ENCODE measurements around the gene IL9R. TPM values are rescaled to one million over a fixed set of nuclear protein-coding genes. Genes with fewer than 3 reads are reported as not detected.
"Not testable (repeated sequence)": the region's sequence is repeated elsewhere in the genome, so short reads cannot be mapped to it uniquely, and the experiment has no call there.

The IL9R gene
- total and polyA plus RNA-seq, 2 experiments from 2014 or later = not detected

- H3K27me3 ChIP-seq = no peaks in the 10 kb centered on the region
- no peak overlapping the region for H3K4me3 ChIP-seq
- no peak overlapping the region for H3K27ac ChIP-seq
- H3K4me1 ChIP-seq (ENCODE audit: low read depth) = no peaks in the 10 kb centered on the region
- DNase-seq (ENCODE audit: low read depth in 1 of 2, low spot score in 1 of 2) = peak in 1 of 2 donors; percentile 1
- H3K36me3 ChIP-seq = no peaks in the 10 kb centered on the region
- H3K9me3 ChIP-seq (ENCODE audit: low read depth) = no peaks in the 10 kb centered on the region
- TF ChIP-seq CTCF (IDR thresholded peaks at IDR 0.05; ENCODE audit: low read depth, low read length) = no peak
Measured at GRCh38 chrX:156008915-156009314, 11.4 kb downstream of the IL9R start.

GRCh38 chrX:156009691-156010090 is 12.2 kb downstream of the IL9R start:
- not testable (repeated sequence) for H3K4me1 ChIP-seq (ENCODE audit: low read depth); H3K27ac ChIP-seq; H3K36me3 ChIP-seq; DNase-seq (ENCODE audit: low read depth in 1 of 2, low spot score in 1 of 2); H3K9me3 ChIP-seq (ENCODE audit: low read depth); H3K27me3 ChIP-seq; H3K4me3 ChIP-seq

- H3K4me3 ChIP-seq; H3K27ac ChIP-seq; H3K9me3 ChIP-seq (ENCODE audit: low read depth); DNase-seq (ENCODE audit: low read depth in 1 of 2, low spot score in 1 of 2); H3K27me3 ChIP-seq; H3K4me1 ChIP-seq (ENCODE audit: low read depth); H3K36me3 ChIP-seq: not testable (repeated sequence)
Measured at GRCh38 chrX:156013286-156013953, 15.9 kb downstream of the IL9R start.

- H3K36me3 ChIP-seq; H3K27ac ChIP-seq; DNase-seq (ENCODE audit: low read depth in 1 of 2, low spot score in 1 of 2); H3K4me1 ChIP-seq (ENCODE audit: low read depth); H3K27me3 ChIP-seq; H3K9me3 ChIP-seq (ENCODE audit: low read depth); H3K4me3 ChIP-seq: not testable (repeated sequence)
Measured at GRCh38 chrX:156019846-156020245, 22.4 kb downstream of the IL9R start.

- not testable (repeated sequence) for H3K27me3 ChIP-seq; DNase-seq (ENCODE audit: low read depth in 1 of 2, low spot score in 1 of 2); H3K27ac ChIP-seq
Measured at GRCh38 chrX:156023002-156023401, 25.5 kb downstream of the IL9R start.

GRCh38 chrX:156024949-156025492 is 27.5 kb downstream of the IL9R start:
- not testable (repeated sequence) for H3K4me3 ChIP-seq; H3K4me1 ChIP-seq (ENCODE audit: low read depth); DNase-seq (ENCODE audit: low read depth in 1 of 2, low spot score in 1 of 2); H3K27me3 ChIP-seq; H3K27ac ChIP-seq; H3K36me3 ChIP-seq; H3K9me3 ChIP-seq (ENCODE audit: low read depth)

More at GRCh38 chrX:156023002-156023401, 25.5 kb downstream of the IL9R start:
- H3K36me3 ChIP-seq; H3K9me3 ChIP-seq (ENCODE audit: low read depth); H3K4me1 ChIP-seq (ENCODE audit: low read depth); H3K4me3 ChIP-seq: not testable (repeated sequence)

GRCh38 chrX:156028653-156029237 is 31.2 kb downstream of the IL9R start:
- not testable (repeated sequence) for H3K36me3 ChIP-seq; DNase-seq (ENCODE audit: low read depth in 1 of 2, low spot score in 1 of 2); H3K4me3 ChIP-seq; H3K27me3 ChIP-seq; H3K9me3 ChIP-seq (ENCODE audit: low read depth); H3K4me1 ChIP-seq (ENCODE audit: low read depth); H3K27ac ChIP-seq

- H3K4me1 ChIP-seq (ENCODE audit: low read depth); H3K9me3 ChIP-seq (ENCODE audit: low read depth); H3K27me3 ChIP-seq; H3K4me3 ChIP-seq; H3K36me3 ChIP-seq; DNase-seq (ENCODE audit: low read depth in 1 of 2, low spot score in 1 of 2); H3K27ac ChIP-seq: not testable (repeated sequence)
Measured at GRCh38 chrX:156029296-156029695, 31.8 kb downstream of the IL9R start.

GRCh38 chrX:156029707-156030442 is 32.4 kb downstream of the IL9R start:
- H3K27ac ChIP-seq; H3K4me1 ChIP-seq (ENCODE audit: low read depth); H3K36me3 ChIP-seq; H3K4me3 ChIP-seq; H3K9me3 ChIP-seq (ENCODE audit: low read depth); H3K27me3 ChIP-seq: not testable (repeated sequence)
- peak; percentile 8 to 10 for DNase-seq (ENCODE audit: low read depth in 1 of 2, low spot score in 1 of 2)

GRCh38 chrX:156030474-156030873 is 33.0 kb downstream of the IL9R start:
- not testable (repeated sequence) for DNase-seq (ENCODE audit: low read depth in 1 of 2, low spot score in 1 of 2); H3K4me3 ChIP-seq; H3K36me3 ChIP-seq; H3K9me3 ChIP-seq (ENCODE audit: low read depth); H3K27ac ChIP-seq; H3K4me1 ChIP-seq (ENCODE audit: low read depth); H3K27me3 ChIP-seq

Data from cardiac muscle cell (in vitro differentiated cells and primary cell).